ENCODE measurements around the gene CMC2. TPM values are rescaled to one million over a fixed set of nuclear protein-coding genes. Genes with fewer than 3 reads are reported as not detected.
A peak's percentile ranks its signal among the peaks of the same experiment; 100 is the strongest.

CMC2 gene
- total RNA-seq, 4 donors from 2014 or later = 8.9 to 37.8 (median 34.1) TPM

GRCh38 chr16:81005610-81006161 is 999 bp downstream of the CMC2 start:
- TF ChIP-seq POLR2AphosphoS5 (IDR thresholded peaks at IDR 0.05) = no peak
- no peak for TF ChIP-seq POLR2A (IDR thresholded peaks at IDR 0.05)
- no peak for TF ChIP-seq EP300 (IDR thresholded peaks at IDR 0.05)
- TF ChIP-seq, protein P1, sequence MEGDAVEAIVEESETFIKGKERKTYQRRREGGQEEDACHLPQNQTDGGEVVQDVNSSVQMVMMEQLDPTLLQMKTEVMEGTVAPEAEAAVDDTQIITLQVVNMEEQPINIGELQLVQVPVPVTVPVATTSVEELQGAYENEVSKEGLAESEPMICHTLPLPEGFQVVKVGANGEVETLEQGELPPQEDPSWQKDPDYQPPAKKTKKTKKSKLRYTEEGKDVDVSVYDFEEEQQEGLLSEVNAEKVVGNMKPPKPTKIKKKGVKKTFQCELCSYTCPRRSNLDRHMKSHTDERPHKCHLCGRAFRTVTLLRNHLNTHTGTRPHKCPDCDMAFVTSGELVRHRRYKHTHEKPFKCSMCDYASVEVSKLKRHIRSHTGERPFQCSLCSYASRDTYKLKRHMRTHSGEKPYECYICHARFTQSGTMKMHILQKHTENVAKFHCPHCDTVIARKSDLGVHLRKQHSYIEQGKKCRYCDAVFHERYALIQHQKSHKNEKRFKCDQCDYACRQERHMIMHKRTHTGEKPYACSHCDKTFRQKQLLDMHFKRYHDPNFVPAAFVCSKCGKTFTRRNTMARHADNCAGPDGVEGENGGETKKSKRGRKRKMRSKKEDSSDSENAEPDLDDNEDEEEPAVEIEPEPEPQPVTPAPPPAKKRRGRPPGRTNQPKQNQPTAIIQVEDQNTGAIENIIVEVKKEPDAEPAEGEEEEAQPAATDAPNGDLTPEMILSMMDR (IDR thresholded peaks at IDR 0.05) = no peak

GRCh38 chr16:81004646-81005353 is 1.9 kb downstream of the CMC2 start:
- no peak overlapping the region for H3K27ac ChIP-seq
- no peaks in the 10 kb centered on the region for H3K9me3 ChIP-seq
- H3K4me1 ChIP-seq = peaks cover 26% of the 10 kb centered on the region
- H3K4me3 ChIP-seq = peak overlapping the region; percentile 94
- WGBS = 49% methylated on average over 14 of the region's 14 CpGs
- H3K27me3 ChIP-seq = no peaks in the 10 kb centered on the region
- TF ChIP-seq EP300 (IDR thresholded peaks at IDR 0.05) = no peak
- TF ChIP-seq, protein P1 (IDR thresholded peaks at IDR 0.05) = peak; percentile 30 to 64
- no peak for DNase-seq (ENCODE audit: low spot score in 2 of 2)
- no peaks in the 10 kb centered on the region for H3K36me3 ChIP-seq

More at GRCh38 chr16:81005610-81006161, 999 bp downstream of the CMC2 start:
- Histone ChIP-seq H3K4me1 (peaks cover 26% of the 10 kb centered on the region), H3K9me3 (no peaks in the 10 kb centered on the region), H3K27ac (peak overlapping the region; percentile 99), H3K36me3 (no peaks in the 10 kb centered on the region), H3K27me3 (no peaks in the 10 kb centered on the region), H3K4me3 (peak overlapping the region; percentile 94)
- 26% methylated on average over 18 of the region's 18 CpGs for WGBS
- no peak for DNase-seq (ENCODE audit: low spot score in 2 of 2)

DNA sequence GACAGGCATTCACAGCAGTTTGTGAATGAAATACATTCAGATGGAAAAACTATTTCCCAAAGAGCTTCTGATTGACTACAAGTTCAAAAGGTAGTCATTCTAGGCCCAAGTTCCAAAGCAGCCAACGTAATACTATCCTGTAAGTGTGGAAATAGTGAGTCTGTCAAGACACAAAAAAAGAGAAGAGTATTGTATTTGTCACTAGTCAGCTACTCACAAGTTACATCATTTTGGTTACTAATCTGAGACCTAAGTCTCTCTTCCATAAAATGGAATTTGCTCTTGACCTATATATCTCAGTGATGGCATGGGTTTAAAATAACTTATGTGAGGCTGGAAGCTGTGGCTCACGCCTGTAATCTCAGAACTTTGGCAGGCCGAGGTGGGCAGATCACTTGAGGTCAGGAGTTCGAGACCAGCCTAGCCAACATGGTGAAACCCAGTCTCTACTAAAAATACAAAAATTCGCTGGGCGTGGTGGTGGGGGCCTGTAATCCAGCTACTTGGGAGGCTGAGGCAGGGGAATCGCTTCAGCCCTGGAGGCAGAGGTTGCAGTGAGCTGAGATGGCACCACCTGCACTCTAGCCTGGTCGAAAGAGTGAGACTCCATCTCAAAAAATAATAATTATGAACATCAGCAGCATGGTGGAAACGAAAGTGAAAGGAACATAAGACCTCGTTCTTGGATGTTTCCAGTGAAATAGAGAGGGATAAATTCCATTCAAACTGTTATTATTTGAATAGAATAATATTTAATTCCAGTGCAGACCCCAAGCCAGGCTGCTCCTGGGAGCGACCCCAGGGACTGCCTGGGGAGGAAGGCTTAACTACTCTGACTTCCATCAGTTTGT is 2.9 kb downstream of the CMC2 start:
- H3K9me3 ChIP-seq = no peaks in the 10 kb centered on the region
- no peaks in the 10 kb centered on the region for H3K36me3 ChIP-seq
- H3K27ac ChIP-seq = no peak overlapping the region
- peak overlapping the region; percentile 11 for H3K4me3 ChIP-seq
- 61% methylated on average over 11 of the region's 11 CpGs for WGBS
- no peak for DNase-seq (ENCODE audit: low spot score in 2 of 2)
- H3K27me3 ChIP-seq = no peaks in the 10 kb centered on the region
- H3K4me1 ChIP-seq = peaks cover 26% of the 10 kb centered on the region
- TF ChIP-seq POLR2A (IDR thresholded peaks at IDR 0.05) (no peak), EP300 (IDR thresholded peaks at IDR 0.05) (no peak), POLR2AphosphoS5 (IDR thresholded peaks at IDR 0.05) (no peak)
- TF ChIP-seq, protein P1 (IDR thresholded peaks at IDR 0.05) = no peak

- H3K4me1 ChIP-seq = peaks cover 25% of the 10 kb centered on the region
- DNase-seq (ENCODE audit: low spot score in 2 of 2) = no peak
- H3K27ac ChIP-seq = no peak overlapping the region
- H3K9me3 ChIP-seq = no peaks in the 10 kb centered on the region
- no peaks in the 10 kb centered on the region for H3K36me3 ChIP-seq
- no peak overlapping the region for H3K4me3 ChIP-seq
- TF ChIP-seq POLR2A (IDR thresholded peaks at IDR 0.05) (no peak), POLR2AphosphoS5 (IDR thresholded peaks at IDR 0.05) (no peak), EP300 (IDR thresholded peaks at IDR 0.05) (no peak)
- TF ChIP-seq, protein P1 (IDR thresholded peaks at IDR 0.05) = no peak
- 73% methylated on average over 4 of the region's 4 CpGs for WGBS
- H3K27me3 ChIP-seq = no peaks in the 10 kb centered on the region
These were observed 3.6 kb downstream of the CMC2 start for GRCh38 chr16:81003064-81003463.

- Histone ChIP-seq H3K9me3 (no peaks in the 10 kb centered on the region), H3K27me3 (no peaks in the 10 kb centered on the region), H3K27ac (no peak overlapping the region), H3K4me3 (no peak overlapping the region), H3K4me1 (peaks cover 22% of the 10 kb centered on the region), H3K36me3 (no peaks in the 10 kb centered on the region)
- DNase-seq (ENCODE audit: low spot score in 2 of 2) = no peak
- WGBS = 83% methylated on average over 5 of the region's 5 CpGs
- no peak for TF ChIP-seq POLR2A (IDR thresholded peaks at IDR 0.05)
- TF ChIP-seq, protein P1 (IDR thresholded peaks at IDR 0.05) = no peak
- no peak for TF ChIP-seq EP300 (IDR thresholded peaks at IDR 0.05)
- no peak for TF ChIP-seq POLR2AphosphoS5 (IDR thresholded peaks at IDR 0.05)
These were observed 5.4 kb downstream of the CMC2 start for GRCh38 chr16:81001330-81001729.

All from suprapubic skin (tissue), 4 donors.